SK-N-SH treated with all-trans-retinoic acid at 6 μM for 48 hours (cell line): Measurements from ENCODE around the gene RAI2.

Source experiments
- ATAC-seq: fragments of 200-7000 bp; cut with Tn5 transposase; 3 replicates; pipeline ENCODE4 v1.9.1; 2020; ENCODE audit warnings: mild to moderate bottlenecking, moderate library complexity
- BACH2 ChIP-seq: fragments of 250-450 bp; sonication (Bioruptor Pico); IDR thresholded peaks from 2 replicates; pipeline ENCODE4 v1.9.0; 2021; ENCODE audit warnings: mild to moderate bottlenecking, borderline replicate concordance
- CREB5 ChIP-seq: fragments of 250-450 bp; sonication (Bioruptor Pico); IDR thresholded peaks from 2 replicates; pipeline ENCODE4 v1.5.1; 2020; ENCODE audit warnings: low read depth, mild to moderate bottlenecking, moderate library complexity
- ISL1 ChIP-seq: fragments of 250-450 bp; sonication (Bioruptor Pico); IDR thresholded peaks from 2 replicates; pipeline ENCODE4 v2.1.2; 2022; ENCODE audit warnings: mild to moderate bottlenecking, moderate library complexity
- OSR1 ChIP-seq: fragments of 250-450 bp; sonication (Bioruptor Pico); IDR thresholded peaks from 2 replicates; pipeline ENCODE4 v1.8.0; 2022; ENCODE audit warnings: moderate library complexity, mild to moderate bottlenecking, inconsistent platforms
- PATZ1 ChIP-seq: fragments of 250-450 bp; sonication (Bioruptor Pico); IDR thresholded peaks from 2 replicates; pipeline ENCODE4 v1.8.0; 2020; ENCODE audit warnings: mild to moderate bottlenecking, moderate library complexity, borderline replicate concordance
- POU6F1 ChIP-seq: fragments of 250-450 bp; sonication (Bioruptor Pico); IDR thresholded peaks from 2 replicates; pipeline ENCODE4 v1.8.0; 2021; ENCODE audit warnings: low read depth, mild to moderate bottlenecking, moderate library complexity, borderline replicate concordance
- TOX ChIP-seq: fragments of 250-450 bp; sonication (Bioruptor Pico); IDR thresholded peaks from 2 replicates; pipeline ENCODE4 v1.8.0; 2021; ENCODE audit warnings: mild to moderate bottlenecking, moderate library complexity, borderline replicate concordance
- TSHZ2 ChIP-seq: fragments of 250-450 bp; sonication (Bioruptor Pico); IDR thresholded peaks from 2 replicates; pipeline ENCODE4 v1.5.0; 2020; ENCODE audit warnings: mild to moderate bottlenecking, moderate library complexity
- ZFP3 ChIP-seq: fragments of 250-450 bp; sonication (Bioruptor Pico); IDR thresholded peaks from 2 replicates; pipeline ENCODE4 v1.5.0; 2020; ENCODE audit warnings: mild to moderate bottlenecking, moderate library complexity
- ZNF565 ChIP-seq: fragments of 450-650 bp; formaldehyde crosslinking; conservative IDR thresholded peaks from 2 replicates; pipeline ENCODE4 v1.5.0; 2020; ENCODE audit warnings: low read depth, mild to moderate bottlenecking, moderate library complexity
- ZNF70 ChIP-seq: fragments of 450-650 bp; formaldehyde crosslinking; IDR thresholded peaks from 2 replicates; pipeline ENCODE4 v1.5.0; 2020; ENCODE audit warnings: mild to moderate bottlenecking, moderate library complexity

Gene RAI2

GRCh38 chrX:17831255-17831654 is 29.8 kb downstream of the RAI2 start:
- TF ChIP-seq PATZ1 (CRISPR knock-in tag), result no peak
- TF ChIP-seq POU6F1 (CRISPR knock-in tag), result no peak

GRCh38 chrX:17830211-17830610 is 30.9 kb downstream of the RAI2 start:
- TF ChIP-seq TSHZ2 (CRISPR knock-in tag), result no peak
- TF ChIP-seq PATZ1 (CRISPR knock-in tag), result no peak
- ATAC-seq, result no peak

More at GRCh38 chrX:17831255-17831654, 29.8 kb downstream of the RAI2 start:
- no peak for ATAC-seq

- ATAC-seq, result no peak
- TF ChIP-seq ZFP3, result no peak
- no peak for TF ChIP-seq ZNF565 (CRISPR knock-in tag)
- TF ChIP-seq TOX (CRISPR knock-in tag), result no peak
- no peak for TF ChIP-seq OSR1 (CRISPR knock-in tag)
- no peak for TF ChIP-seq CREB5 (CRISPR knock-in tag)
- TF ChIP-seq BACH2, result no peak
- TF ChIP-seq ISL1 (CRISPR knock-in tag), result no peak
- TF ChIP-seq ZNF70 (CRISPR knock-in tag), result no peak
These were observed 31.5 kb downstream of the RAI2 start for GRCh38 chrX:17829566-17829965.

GRCh38 chrX:17828171-17828570 is 32.9 kb downstream of the RAI2 start:
- ATAC-seq, result no peak
- TF ChIP-seq TSHZ2 (CRISPR knock-in tag), result no peak
- TF ChIP-seq POU6F1 (CRISPR knock-in tag), result no peak
